MCF 10A (cell line): Measurements from ENCODE around the gene FRMD3. TPM values are rescaled to one million over a fixed set of nuclear protein-coding genes. Genes with fewer than 3 reads are reported as not detected.
A peak's percentile ranks its signal among the peaks of the same experiment; 100 is the strongest.
"Not testable (repeated sequence)": the region's sequence is repeated elsewhere in the genome, so short reads cannot be mapped to it uniquely, and the experiment has no call there.

Experiments used
- BruUV-seq: library from RNA; stranded (reverse); fragments of 400-500 nt; replicated peaks from 2 replicates; lab custom pipeline; 2021; lab: Mats Ljungman, UMichigan
- CTCF ChIA-PET: fragments of 300-600 bp; sonication (Branson Sonifier 250); formaldehyde crosslinking; extraction: SDS; loops from one replicate; lab custom pipeline; 2021; ENCODE audit warnings: antibody characterized with exemption, inconsistent platforms; lab: Yijun Ruan, JAX
- POLR2A ChIA-PET: fragments of 300-600, 350-650 bp; sonication (Branson Sonifier 250); formaldehyde crosslinking; extraction: SDS; loops from one replicate; lab custom pipeline; 2020; ENCODE audit warnings: antibody characterized with exemption, inconsistent platforms; lab: Yijun Ruan, JAX
- DNase-seq: peaks from one replicate; pipeline ENCODE4 v3.0.0-alpha.2; 2018; ENCODE audit not compliant: unreplicated experiment
- H3K27ac Mint-ChIP-seq: one replicate; pipeline ENCODE4 v1.8.0; 2022; ENCODE audit warnings: mild to moderate bottlenecking, low read depth, mixed read lengths; ENCODE audit not compliant: unreplicated experiment
- H3K27me3 Mint-ChIP-seq: one replicate; pipeline ENCODE4 v1.8.0; 2022; ENCODE audit warnings: mixed read lengths; ENCODE audit not compliant: insufficient read depth, unreplicated experiment
- H3K36me3 Mint-ChIP-seq: one replicate; pipeline ENCODE4 v1.8.0; 2022; ENCODE audit warnings: mild to moderate bottlenecking, moderate library complexity, mixed read lengths; ENCODE audit not compliant: insufficient read depth, unreplicated experiment
- H3K4me1 Mint-ChIP-seq: one replicate; pipeline ENCODE4 v1.8.0; 2022; ENCODE audit warnings: mixed read lengths; ENCODE audit not compliant: insufficient read depth, unreplicated experiment
- H3K4me3 Mint-ChIP-seq: one replicate; pipeline ENCODE4 v1.8.0; 2022; ENCODE audit warnings: mild to moderate bottlenecking, moderate library complexity, mixed read lengths; ENCODE audit not compliant: unreplicated experiment
- H3K9me3 Mint-ChIP-seq: one replicate; pipeline ENCODE4 v1.8.0; 2022; ENCODE audit warnings: mixed read lengths; ENCODE audit not compliant: unreplicated experiment
- intact Hi-C: fragments of 100-400 bp; cut with micrococcal nuclease; formaldehyde crosslinking; loops from 2 replicates; pipeline ENCODE4 v1.14.1; 2022
- total RNA-seq: library from RNA; stranded (reverse); gene quantifications from 2 replicates; pipeline ENCODE4 v1.2.3, GENCODE V29; 2022
- TF ChIP-seq, protein P1 (sequence below): fragments of 200-600 bp; IDR thresholded peaks from one replicate; pipeline ENCODE4 v1.8.0; 2022; ENCODE audit warnings: antibody characterized with exemption, mild to moderate bottlenecking; ENCODE audit not compliant: unreplicated experiment

FRMD3 gene
- total RNA-seq, 1 experiment from 2014 or later, result 0.28 TPM

DNA sequence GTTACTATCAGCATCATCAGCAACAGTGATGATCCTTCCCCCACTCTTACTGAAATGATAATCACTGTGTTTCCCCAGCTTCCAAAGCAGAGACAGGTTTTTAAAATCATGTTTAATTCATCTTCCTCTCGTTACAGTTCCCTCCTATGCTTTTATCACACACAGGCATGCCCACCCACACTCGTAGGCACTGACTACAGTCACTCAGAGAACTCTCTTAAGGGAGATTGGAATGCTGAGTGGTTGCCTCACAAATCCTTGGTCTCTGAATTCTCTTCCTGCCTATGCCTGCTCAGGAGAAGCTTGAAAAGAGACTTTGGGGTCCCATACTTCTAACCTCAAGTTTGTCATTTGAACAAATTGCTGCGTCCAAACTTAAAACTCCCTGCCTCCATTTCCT is 179.2 kb downstream of the FRMD3 start:
- DNase-seq, result no peak
- Mint-ChIP-seq H3K4me3 (no peak overlapping the region), H3K27ac (no peak overlapping the region), H3K27me3 (no peaks in the 10 kb centered on the region), H3K9me3 (no peaks in the 10 kb centered on the region), H3K4me1 (no peaks in the 10 kb centered on the region), H3K36me3 (no peaks in the 10 kb centered on the region)
- ChIA-PET POLR2A (no interaction called here), CTCF (interaction anchor here (1.2 kb wide), 1 partner anchor 184 kb away, joined by 4 read pairs; no protein-coding TSS in a partner anchor)
- intact Hi-C loops, result no loop called here
- no TSS peak for BruUV-seq
- TF ChIP-seq, protein P1, sequence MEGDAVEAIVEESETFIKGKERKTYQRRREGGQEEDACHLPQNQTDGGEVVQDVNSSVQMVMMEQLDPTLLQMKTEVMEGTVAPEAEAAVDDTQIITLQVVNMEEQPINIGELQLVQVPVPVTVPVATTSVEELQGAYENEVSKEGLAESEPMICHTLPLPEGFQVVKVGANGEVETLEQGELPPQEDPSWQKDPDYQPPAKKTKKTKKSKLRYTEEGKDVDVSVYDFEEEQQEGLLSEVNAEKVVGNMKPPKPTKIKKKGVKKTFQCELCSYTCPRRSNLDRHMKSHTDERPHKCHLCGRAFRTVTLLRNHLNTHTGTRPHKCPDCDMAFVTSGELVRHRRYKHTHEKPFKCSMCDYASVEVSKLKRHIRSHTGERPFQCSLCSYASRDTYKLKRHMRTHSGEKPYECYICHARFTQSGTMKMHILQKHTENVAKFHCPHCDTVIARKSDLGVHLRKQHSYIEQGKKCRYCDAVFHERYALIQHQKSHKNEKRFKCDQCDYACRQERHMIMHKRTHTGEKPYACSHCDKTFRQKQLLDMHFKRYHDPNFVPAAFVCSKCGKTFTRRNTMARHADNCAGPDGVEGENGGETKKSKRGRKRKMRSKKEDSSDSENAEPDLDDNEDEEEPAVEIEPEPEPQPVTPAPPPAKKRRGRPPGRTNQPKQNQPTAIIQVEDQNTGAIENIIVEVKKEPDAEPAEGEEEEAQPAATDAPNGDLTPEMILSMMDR, result no peak

DNA sequence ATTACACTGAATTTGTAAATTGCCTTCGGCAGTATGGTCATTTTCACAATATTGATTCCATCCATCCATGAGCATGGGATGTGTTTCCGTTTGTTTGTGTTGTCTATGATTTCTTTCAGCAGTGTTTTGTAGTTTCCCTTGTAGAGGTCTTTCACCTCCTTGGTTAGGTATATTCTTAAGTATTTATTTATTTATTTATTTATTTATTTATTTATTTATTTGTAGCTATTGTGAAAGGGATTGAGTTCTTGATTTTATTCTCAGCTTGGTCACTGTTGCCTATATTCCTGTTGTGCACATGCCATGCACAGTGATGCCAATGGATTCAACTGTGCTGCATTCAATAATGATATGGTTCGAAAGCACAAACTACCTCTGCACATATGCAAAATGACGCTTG is 179.7 kb downstream of the FRMD3 start:
- H3K4me1 Mint-ChIP-seq, intact Hi-C loops, BruUV-seq, H3K36me3 Mint-ChIP-seq, H3K4me3 Mint-ChIP-seq, DNase-seq, H3K9me3 Mint-ChIP-seq, POLR2A ChIA-PET, H3K27me3 Mint-ChIP-seq, H3K27ac Mint-ChIP-seq: not testable (repeated sequence)
- CTCF ChIA-PET, result interaction anchor here (1.2 kb wide), 1 partner anchor 185 kb away, joined by 4 read pairs; no protein-coding TSS in a partner anchor

DNA sequence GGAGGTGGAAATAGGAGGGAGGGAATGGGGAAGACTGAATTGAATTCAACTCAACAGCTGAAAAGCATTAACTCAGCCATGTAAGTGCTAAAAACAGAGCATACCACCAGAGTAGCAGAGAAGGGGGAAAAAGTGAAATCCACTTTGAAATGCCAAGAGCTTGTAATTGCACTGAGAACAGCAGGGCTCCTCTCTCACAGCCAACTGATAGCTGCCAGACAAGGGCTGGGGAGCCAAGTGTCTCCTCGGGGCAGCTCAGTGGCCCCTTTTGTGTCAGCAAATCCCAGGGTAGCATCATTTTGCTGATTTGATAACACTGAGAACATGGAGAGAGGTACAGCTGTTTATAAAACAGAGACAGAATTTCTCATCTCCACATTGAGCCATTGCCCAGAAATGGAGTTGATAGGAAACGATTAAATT is 182.5 kb downstream of the FRMD3 start:
- CTCF ChIA-PET, result interaction anchor here (0.7 to 1.2 kb wide), 2 partner anchors 21 to 22 kb away, joined by 3 to 4 read pairs; no protein-coding TSS in a partner anchor

DNA sequence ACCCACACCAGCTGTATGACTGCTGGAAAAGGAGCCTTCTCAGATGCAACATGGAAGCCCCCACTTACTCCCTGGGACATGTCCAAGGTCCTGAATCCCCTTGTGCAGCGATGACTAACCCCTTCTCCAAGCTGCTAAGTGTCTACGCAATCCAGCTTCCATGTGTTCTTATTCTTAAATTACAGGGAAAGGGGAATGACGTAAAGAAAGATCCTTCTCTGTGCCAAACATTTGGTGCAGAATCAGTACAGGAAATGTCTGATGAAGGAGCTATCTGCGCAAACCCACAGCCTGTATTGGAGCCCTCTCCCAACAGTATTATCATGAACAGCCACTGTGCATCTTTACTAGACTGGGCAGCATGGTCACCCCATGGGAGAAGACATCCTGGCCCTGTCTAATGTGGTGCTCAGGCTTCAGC is 183.2 kb downstream of the FRMD3 start:
- DNase-seq, result peak; percentile 17
- no peaks in the 10 kb centered on the region for H3K27me3 Mint-ChIP-seq
- POLR2A ChIA-PET, result no interaction called here
- no peaks in the 10 kb centered on the region for H3K4me1 Mint-ChIP-seq
- no peaks in the 10 kb centered on the region for H3K36me3 Mint-ChIP-seq
- intact Hi-C loops, result no loop called here
- TF ChIP-seq, protein P1, result no peak
- no peak overlapping the region for H3K27ac Mint-ChIP-seq
- BruUV-seq, result no TSS peak
- H3K9me3 Mint-ChIP-seq, result no peaks in the 10 kb centered on the region
- CTCF ChIA-PET, result interaction anchor here (1.2 kb wide), 1 partner anchor 20 kb away, joined by 4 read pairs; no protein-coding TSS in a partner anchor
- H3K4me3 Mint-ChIP-seq, result no peak overlapping the region

More for the DNA sequence above, 182.5 kb downstream of the FRMD3 start:
- DNase-seq, result no peak
- no peaks in the 10 kb centered on the region for H3K36me3 Mint-ChIP-seq
- intact Hi-C loops, result no loop called here
- H3K27me3 Mint-ChIP-seq, result no peaks in the 10 kb centered on the region
- no peaks in the 10 kb centered on the region for H3K4me1 Mint-ChIP-seq
- POLR2A ChIA-PET, result interaction anchor here (0.6 kb wide), 1 partner anchor 1046 kb away, joined by 3 read pairs; no protein-coding TSS in a partner anchor
- H3K27ac Mint-ChIP-seq, result no peak overlapping the region
- no peaks in the 10 kb centered on the region for H3K9me3 Mint-ChIP-seq
- no TSS peak for BruUV-seq
- TF ChIP-seq, protein P1, result no peak
- H3K4me3 Mint-ChIP-seq, result no peak overlapping the region
